ENCODE results near the gene KLK1. TPM values are rescaled to one million over a fixed set of nuclear protein-coding genes. Genes with fewer than 3 reads are reported as not detected.

Gene KLK1
- total RNA-seq, 1 donor from 2014 or later, result 13.0 TPM

DNA sequence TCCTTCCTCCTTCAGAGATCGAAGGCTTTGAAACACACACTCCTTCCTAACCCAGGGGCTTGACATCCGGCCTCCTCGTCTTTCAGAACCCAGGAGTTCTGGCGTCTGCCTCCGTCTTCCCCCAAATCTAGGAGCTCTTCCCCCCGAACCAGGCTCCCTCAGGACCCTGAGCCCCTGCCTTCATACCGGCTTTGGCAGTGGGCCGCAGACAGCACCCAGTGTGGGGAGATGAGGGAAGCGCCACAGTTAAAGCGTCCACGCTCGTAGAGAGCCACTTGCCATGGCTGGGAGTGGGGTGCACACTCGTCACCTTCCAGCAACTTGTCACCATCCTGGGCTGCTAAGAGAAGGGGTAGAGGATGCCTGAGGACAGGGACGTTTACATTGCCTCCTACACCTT, 3.9 kb upstream of the KLK1 start:
- H3K4me1 Mint-ChIP-seq, result peaks cover 10% of the 10 kb centered on the region
- ChIA-PET CTCF (no interaction called here), POLR2A (no interaction called here)
- no peaks in the 10 kb centered on the region for H3K36me3 Mint-ChIP-seq (ENCODE audit: low read depth)
- DNase-seq, result no peak
- ATAC-seq (ENCODE audit: low read depth), result no peak
- no peak overlapping the region for H3K4me3 Mint-ChIP-seq
- H3K27me3 Mint-ChIP-seq, result peaks cover 29% of the 10 kb centered on the region
- intact Hi-C loops (cut with micrococcal nuclease), result no loop called here
- TF ChIP-seq, protein P1, sequence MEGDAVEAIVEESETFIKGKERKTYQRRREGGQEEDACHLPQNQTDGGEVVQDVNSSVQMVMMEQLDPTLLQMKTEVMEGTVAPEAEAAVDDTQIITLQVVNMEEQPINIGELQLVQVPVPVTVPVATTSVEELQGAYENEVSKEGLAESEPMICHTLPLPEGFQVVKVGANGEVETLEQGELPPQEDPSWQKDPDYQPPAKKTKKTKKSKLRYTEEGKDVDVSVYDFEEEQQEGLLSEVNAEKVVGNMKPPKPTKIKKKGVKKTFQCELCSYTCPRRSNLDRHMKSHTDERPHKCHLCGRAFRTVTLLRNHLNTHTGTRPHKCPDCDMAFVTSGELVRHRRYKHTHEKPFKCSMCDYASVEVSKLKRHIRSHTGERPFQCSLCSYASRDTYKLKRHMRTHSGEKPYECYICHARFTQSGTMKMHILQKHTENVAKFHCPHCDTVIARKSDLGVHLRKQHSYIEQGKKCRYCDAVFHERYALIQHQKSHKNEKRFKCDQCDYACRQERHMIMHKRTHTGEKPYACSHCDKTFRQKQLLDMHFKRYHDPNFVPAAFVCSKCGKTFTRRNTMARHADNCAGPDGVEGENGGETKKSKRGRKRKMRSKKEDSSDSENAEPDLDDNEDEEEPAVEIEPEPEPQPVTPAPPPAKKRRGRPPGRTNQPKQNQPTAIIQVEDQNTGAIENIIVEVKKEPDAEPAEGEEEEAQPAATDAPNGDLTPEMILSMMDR (IDR thresholded peaks at IDR 0.05), result no peak
- H3K27ac Mint-ChIP-seq, result no peak overlapping the region
- no peaks in the 10 kb centered on the region for H3K9me3 Mint-ChIP-seq

DNA sequence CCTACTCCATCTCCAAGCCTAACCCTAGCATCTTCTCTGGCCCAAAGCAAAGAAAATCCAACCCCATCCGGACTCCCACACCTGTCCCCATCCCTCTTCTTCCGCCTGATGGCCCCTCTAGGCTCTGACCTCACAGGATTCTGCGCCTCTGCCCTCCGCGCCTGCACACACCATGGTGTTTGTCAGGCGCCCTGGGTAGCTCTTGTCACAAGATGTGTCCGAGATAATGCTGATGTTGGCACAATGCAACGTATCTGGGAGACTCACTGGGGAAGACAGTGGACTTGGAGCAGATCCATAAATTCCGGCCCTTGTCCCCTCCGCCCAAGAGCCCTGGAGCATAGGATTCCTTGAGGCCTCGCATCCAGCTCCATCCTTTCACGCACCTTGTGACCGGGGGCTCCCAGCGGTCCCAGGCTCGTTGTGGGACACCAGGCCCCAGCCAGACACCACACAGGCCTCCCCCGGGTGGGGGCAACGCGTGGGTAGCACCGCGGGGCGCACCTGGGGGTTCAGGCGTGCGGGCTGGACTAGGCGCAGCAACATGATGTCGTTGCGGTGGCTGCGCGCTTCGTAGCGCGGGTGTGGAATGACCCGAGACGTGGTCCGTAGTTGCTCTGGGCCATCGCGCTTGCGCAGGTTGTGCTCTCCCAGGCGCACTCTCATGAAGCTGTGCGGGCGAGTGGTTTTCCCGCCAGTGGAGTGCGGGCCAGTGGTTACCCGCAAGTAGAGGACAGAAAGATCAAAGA, 3.1 kb upstream of the KLK1 start:
- TF ChIP-seq, protein P1 (IDR thresholded peaks at IDR 0.05), result no peak
- Mint-ChIP-seq H3K4me1 (peaks cover 17% of the 10 kb centered on the region), H3K27me3 (peaks cover 28% of the 10 kb centered on the region), H3K36me3 (ENCODE audit: low read depth) (no peaks in the 10 kb centered on the region), H3K9me3 (no peaks in the 10 kb centered on the region), H3K4me3 (no peak overlapping the region), H3K27ac (no peak overlapping the region)
- DNase-seq, result no peak
- no peak for ATAC-seq (ENCODE audit: low read depth)
- intact Hi-C loops (cut with micrococcal nuclease), result no loop called here
- CTCF ChIA-PET, result no interaction called here
- POLR2A ChIA-PET, result no interaction called here

DNA sequence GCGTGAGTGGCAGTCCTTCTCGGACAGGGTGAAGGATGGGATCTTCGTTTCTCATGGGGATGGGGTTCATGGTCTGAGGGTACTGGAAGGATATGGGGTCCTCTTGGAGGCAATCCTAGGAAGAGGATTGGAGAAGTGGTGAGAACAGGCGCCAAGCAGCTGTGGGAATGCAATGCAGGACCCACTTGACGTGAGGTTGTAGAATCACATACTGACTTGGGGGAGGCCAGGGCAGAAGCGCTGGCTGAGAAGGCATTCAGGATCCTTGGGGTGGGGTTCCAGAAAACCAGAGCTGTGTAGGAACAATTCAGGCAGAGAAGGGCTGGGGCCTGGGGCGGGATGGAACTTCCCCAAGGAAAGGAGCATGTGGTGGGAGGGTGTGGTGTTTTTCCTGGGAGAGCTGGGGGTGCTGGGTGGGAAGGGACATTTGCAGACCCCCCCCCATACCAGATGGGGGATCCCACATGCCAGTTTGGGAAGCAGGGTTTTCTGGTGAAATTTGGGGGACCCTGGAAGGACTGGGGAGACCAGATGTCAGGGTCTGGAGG, 852 bp downstream of the KLK1 start:
- no peak overlapping the region for H3K27ac Mint-ChIP-seq
- CTCF ChIA-PET, result no interaction called here
- no peak for ATAC-seq (ENCODE audit: low read depth)
- intact Hi-C loops (cut with micrococcal nuclease), result no loop called here
- POLR2A ChIA-PET, result interaction anchor here (2.7 kb wide), 1 partner anchor 18 kb away, joined by 7 read pairs; no protein-coding TSS in a partner anchor
- H3K27me3 Mint-ChIP-seq, result peaks cover 16% of the 10 kb centered on the region
- no peaks in the 10 kb centered on the region for H3K9me3 Mint-ChIP-seq
- peaks cover 53% of the 10 kb centered on the region for H3K4me1 Mint-ChIP-seq
- no peaks in the 10 kb centered on the region for H3K36me3 Mint-ChIP-seq (ENCODE audit: low read depth)
- TF ChIP-seq, protein P1 (IDR thresholded peaks at IDR 0.05), result no peak
- no peak overlapping the region for H3K4me3 Mint-ChIP-seq
- no peak for DNase-seq

DNA sequence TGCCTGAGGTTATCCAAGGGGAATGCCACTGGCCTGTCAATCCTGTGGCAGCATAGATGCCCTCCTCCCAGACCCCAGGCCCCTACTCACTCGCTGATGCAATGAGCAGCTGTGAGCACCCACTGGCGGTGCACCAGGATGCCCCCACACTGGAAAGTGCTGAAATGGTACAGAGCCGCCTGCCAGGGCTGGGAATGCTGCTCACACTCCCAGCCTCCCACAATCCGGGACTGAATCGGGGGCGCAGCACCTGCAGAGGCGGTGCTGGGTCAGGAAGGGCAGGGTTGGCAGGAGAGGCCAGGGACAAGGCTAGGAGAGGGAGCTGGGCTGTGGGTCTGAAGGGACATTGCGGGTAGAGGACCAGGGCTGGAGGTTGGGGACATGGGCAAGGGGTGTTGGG, 2.0 kb downstream of the KLK1 start:
- H3K9me3 Mint-ChIP-seq, result no peaks in the 10 kb centered on the region
- ATAC-seq (ENCODE audit: low read depth), result no peak
- peaks cover 9% of the 10 kb centered on the region for H3K27me3 Mint-ChIP-seq
- no peak overlapping the region for H3K4me3 Mint-ChIP-seq
- no peak overlapping the region for H3K27ac Mint-ChIP-seq
- peaks cover 63% of the 10 kb centered on the region for H3K4me1 Mint-ChIP-seq
- no peaks in the 10 kb centered on the region for H3K36me3 Mint-ChIP-seq (ENCODE audit: low read depth)
- POLR2A ChIA-PET, result no interaction called here
- no peak for DNase-seq
- intact Hi-C loops (cut with micrococcal nuclease), result no loop called here
- TF ChIP-seq, protein P1 (IDR thresholded peaks at IDR 0.05), result no peak
- CTCF ChIA-PET, result no interaction called here

DNA sequence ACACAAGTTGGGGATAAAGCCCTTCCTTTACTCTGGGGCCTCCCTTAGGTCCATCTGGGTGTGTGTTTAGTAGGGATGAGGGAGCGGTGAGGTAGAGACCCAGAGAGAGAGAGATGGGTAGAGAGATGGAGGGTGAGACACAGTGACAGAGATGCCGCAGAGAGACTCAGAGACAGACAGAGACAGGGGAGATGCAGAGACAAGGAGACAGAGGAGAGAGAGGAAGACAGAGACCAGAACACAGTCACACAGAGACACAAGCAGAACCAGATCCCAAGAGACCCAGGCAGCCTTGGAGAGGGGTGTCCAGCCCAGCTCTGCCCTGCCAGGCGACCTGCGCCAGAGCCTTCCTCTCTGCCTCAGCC, 2.4 kb downstream of the KLK1 start:
- ATAC-seq (ENCODE audit: low read depth) (no peak), DNase-seq (no peak)
- intact Hi-C loops (cut with micrococcal nuclease), result no loop called here
- POLR2A ChIA-PET, result no interaction called here
- peaks cover 6% of the 10 kb centered on the region for H3K27me3 Mint-ChIP-seq
- CTCF ChIA-PET, result no interaction called here
- peak overlapping the region; percentile 16 for H3K4me3 Mint-ChIP-seq
- no peaks in the 10 kb centered on the region for H3K36me3 Mint-ChIP-seq (ENCODE audit: low read depth)
- no peak overlapping the region for H3K27ac Mint-ChIP-seq
- peaks cover 65% of the 10 kb centered on the region for H3K4me1 Mint-ChIP-seq
- H3K9me3 Mint-ChIP-seq, result no peaks in the 10 kb centered on the region
- TF ChIP-seq, protein P1 (IDR thresholded peaks at IDR 0.05), result no peak
